K562 (cell line): ENCODE data around the gene IP6K3. TPM values are rescaled to one million over a fixed set of nuclear protein-coding genes. Genes with fewer than 3 reads are reported as not detected.

Experiments
- ATAC-seq: fragments of 200-7000 bp; cut with Tn5 transposase; 3 replicates; pipeline ENCODE4 v1.9.1; 2020; ENCODE audit warnings: moderate library complexity
- BruUV-seq: library from RNA; stranded (reverse); fragments of 400-500 nt; replicated peaks from 2 replicates; lab custom pipeline; 2021; lab: Mats Ljungman, UMichigan
- CTCF ChIA-PET: fragments of 300-600 bp; formaldehyde crosslinking; extraction: SDS; loops from one replicate; lab custom pipeline; 2021; ENCODE audit warnings: low intra/inter-chr PET ratio; lab: Yijun Ruan, JAX
- POLR2A ChIA-PET: fragments of 300-600, 350-650 bp; sonication (Branson Sonifier 250); formaldehyde crosslinking; extraction: SDS; loops from one replicate; lab custom pipeline; 2021; ENCODE audit warnings: antibody characterized with exemption, inconsistent platforms; lab: Yijun Ruan, JAX
- DNase-seq, 4 experiments: peaks; one replicate each; pipeline versions ENCODE4 v3.0.0 to v3.0.0-alpha.2; 2011 to 2018; ENCODE audit warnings: low spot score in 3 of 4, mixed read lengths in 3 of 4; ENCODE audit errors: extremely low read depth in 1 of 4
- FAIRE-seq: peaks from 2 replicates; lab custom pipeline; 2011; peaks lifted over from hg19 to GRCh38; lab: Jason Lieb, UNC
- H2AFZ ChIP-seq: 2 replicates; pipeline ENCODE4 v1.6.0; 2011; ENCODE audit warnings: low read depth, low read length, control low read depth, inconsistent platforms
- H3K27ac ChIP-seq: fragments of 200-600 bp; 3 replicates; pipeline ENCODE4 v1.8.0; 2011; ENCODE audit warnings: low read depth, mild to moderate bottlenecking, control low read depth, inconsistent platforms, low read length, moderate library complexity, mixed read lengths; ENCODE audit errors: extremely low read depth
- H3K27me3 ChIP-seq, 2 experiments: fragments of 300-600 bp in 1 of 2; 2 replicates in 1 of 2; 3 replicates in 1 of 2; pipeline versions ENCODE4 v1.6.0 to v1.8.0; 2011; ENCODE audit warnings: inconsistent platforms in 2 of 2, low read length in 2 of 2, mild to moderate bottlenecking in 1 of 2, mixed read lengths in 1 of 2, moderate library complexity in 1 of 2; ENCODE audit not compliant: control insufficient read depth in 2 of 2, insufficient read depth in 2 of 2
- H3K36me3 ChIP-seq: fragments of 300-600 bp; 3 replicates; pipeline ENCODE4 v1.8.0; 2011; ENCODE audit warnings: mild to moderate bottlenecking, low read length, inconsistent platforms; ENCODE audit not compliant: control insufficient read depth, insufficient read depth
- H3K4me1 ChIP-seq, 2 experiments: fragments of 200-600 bp in 1 of 2; replicated peaks in 1 of 2; 2 replicates in 1 of 2; 3 replicates in 1 of 2; pipeline versions ENCODE4 v1.5.1 to v1.8.0; 2011; ENCODE audit warnings: inconsistent platforms in 2 of 2, low read length in 2 of 2, mild to moderate bottlenecking in 1 of 2, mixed read lengths in 1 of 2, moderate library complexity in 1 of 2; ENCODE audit not compliant: control insufficient read depth in 2 of 2, insufficient read depth in 2 of 2
- H3K4me2 ChIP-seq: 2 replicates; pipeline ENCODE4 v1.6.1; 2011; ENCODE audit warnings: low read length, control low read depth, inconsistent platforms, mixed read lengths; ENCODE audit not compliant: insufficient read depth
- H3K4me3 ChIP-seq: fragments of 200-600 bp; sonication (generic), shearing (Covaris generic); 2 replicates; pipeline ENCODE4 v1.5.1; 2016; ENCODE audit warnings: control low read depth, inconsistent platforms
- H3K79me2 ChIP-seq: fragments of 200-600 bp; 3 replicates; pipeline ENCODE4 v1.8.0; 2011; ENCODE audit warnings: low read length, inconsistent platforms; ENCODE audit not compliant: control insufficient read depth, insufficient read depth
- H3K9ac ChIP-seq, 2 experiments: 2 replicates each; pipeline versions ENCODE4 v1.6.0 to v1.6.1; 2011; ENCODE audit warnings: low read depth in 2 of 2, low read length in 2 of 2, control low read depth in 1 of 2, inconsistent platforms in 1 of 2, mild to moderate bottlenecking in 1 of 2, mixed read lengths in 1 of 2; ENCODE audit not compliant: insufficient read depth in 1 of 2
- H3K9me1 ChIP-seq: one replicate; pipeline ENCODE4 v1.6.0; 2011; ENCODE audit warnings: inconsistent platforms, mild to moderate bottlenecking, low read length, moderate library complexity; ENCODE audit not compliant: control insufficient read depth, insufficient read depth
- H3K9me3 ChIP-seq: replicated peaks from 2 replicates; pipeline ENCODE4 v1.5.1; 2011; ENCODE audit warnings: low read depth, low read length, inconsistent platforms; ENCODE audit not compliant: control insufficient read depth, insufficient read depth
- H4K20me1 ChIP-seq: replicated peaks from 2 replicates; pipeline ENCODE4 v1.6.1; 2011; ENCODE audit warnings: low read length, inconsistent platforms, mixed read lengths; ENCODE audit not compliant: control insufficient read depth, insufficient read depth
- ATF7 ChIP-seq: fragments of 450-650 bp; IDR thresholded peaks from 2 replicates; pipeline ENCODE4 v1.7.1; 2014; ENCODE audit warnings: mild to moderate bottlenecking, moderate library complexity
- CTBP1 ChIP-seq: fragments of 450-650 bp; IDR thresholded peaks from 2 replicates; pipeline ENCODE4 v1.6.1; 2016; ENCODE audit warnings: borderline replicate concordance
- E4F1 ChIP-seq: fragments of 250-450 bp; sonication (Bioruptor Pico); IDR thresholded peaks from 2 replicates; pipeline ENCODE4 v1.5.0; 2021; ENCODE audit warnings: mild to moderate bottlenecking, borderline replicate concordance
- ESRRA ChIP-seq: fragments of 450-650 bp; IDR thresholded peaks from 2 replicates; pipeline ENCODE4 v1.6.1; 2014; ENCODE audit warnings: low read depth, mild to moderate bottlenecking, moderate library complexity, borderline replicate concordance
- HIVEP1 ChIP-seq: fragments of 250-450 bp; sonication (Bioruptor Pico); IDR thresholded peaks from 2 replicates; pipeline ENCODE4 v1.4.0; 2020; ENCODE audit warnings: mild to moderate bottlenecking
- JUN ChIP-seq, 2 experiments: sonication (generic) in 1 of 2; formaldehyde crosslinking in 1 of 2; IDR thresholded peaks; 2 replicates each; pipeline versions ENCODE4 v1.6.1 to v1.8.0; 2012 to 2022; ENCODE audit warnings: borderline replicate concordance in 2 of 2, mild to moderate bottlenecking in 2 of 2, improper control_type of control experiment in 1 of 2, low read depth in 1 of 2, low read length in 1 of 2, missing genetic modification reagents in 1 of 2
- MAZ ChIP-seq, 2 experiments: fragments of 450-650 bp in 1 of 2; sonication (generic) in 1 of 2; formaldehyde crosslinking; IDR thresholded peaks in 1 of 2; conservative IDR thresholded peaks in 1 of 2; 2 replicates each; pipeline versions ENCODE4 v1.4.0 to v1.5.0; 2020; ENCODE audit warnings: mild to moderate bottlenecking in 1 of 2, missing genetic modification reagents in 1 of 2
- RAD21 ChIP-seq, 2 experiments: fragments of 250-450 bp in 1 of 2; fragments of 450-650 bp in 1 of 2; sonication (Bioruptor Pico) in 1 of 2; formaldehyde crosslinking in 1 of 2; IDR thresholded peaks in 1 of 2; conservative IDR thresholded peaks in 1 of 2; 2 replicates each; pipeline versions ENCODE4 v1.4.0 to v1.8.0; 2020 to 2022; ENCODE audit warnings: mild to moderate bottlenecking in 2 of 2, moderate library complexity in 1 of 2
- RHOXF2B ChIP-seq: fragments of 250-450 bp; sonication (Bioruptor Pico); conservative IDR thresholded peaks from 2 replicates; pipeline ENCODE4 v1.5.1; 2021
- SIN3A ChIP-seq, 2 experiments: fragments of 150-350 bp in 1 of 2; IDR thresholded peaks; 2 replicates each; pipeline ENCODE4 v1.6.1; 2011 to 2016; ENCODE audit warnings: borderline replicate concordance in 2 of 2, low read depth in 2 of 2, low read length in 2 of 2, mild to moderate bottlenecking in 2 of 2, moderate library complexity in 2 of 2; ENCODE audit not compliant: control insufficient read depth in 1 of 2
- XRCC5 ChIP-seq: fragments of 200-400 bp; formaldehyde crosslinking; IDR thresholded peaks from 2 replicates; pipeline ENCODE4 v1.6.1; 2017; ENCODE audit warnings: low read depth, mild to moderate bottlenecking, low read length
- ZNF224 ChIP-seq: sonication (generic); formaldehyde crosslinking; IDR thresholded peaks from 2 replicates; pipeline ENCODE4 v1.8.0; 2022; ENCODE audit warnings: mild to moderate bottlenecking, missing genetic modification reagents
- ZNF449 ChIP-seq: fragments of 250-450 bp; sonication (Bioruptor Pico); IDR thresholded peaks from 2 replicates; pipeline ENCODE4 v1.8.0; 2022; ENCODE audit warnings: moderate library complexity, mild to moderate bottlenecking, inconsistent platforms
- WGBS: fragments of 100-300 bp; shearing (Covaris generic); methylation state at CpG from one replicate; pipeline ENCODE4 v1.1.6; 2016; ENCODE audit warnings: low coverage, mixed read lengths; ENCODE audit not compliant: insufficient coverage; ENCODE audit errors: missing lambda C conversion rate; 5-methylcytosine and 5-hydroxymethylcytosine counted together
- in situ Hi-C: fragments of 300-500 bp; cut with MboI; formaldehyde crosslinking; loops from 4 replicates; pipeline ENCODE4 v1.15.0; 2018; ENCODE audit warnings: inconsistent platforms, mixed read lengths
- intact Hi-C: fragments of 100-400 bp; cut with micrococcal nuclease; formaldehyde crosslinking; loops from 2 replicates; pipeline ENCODE4 v1.14.2; 2022
- polyA plus RNA-seq, 8 experiments: library from polyadenylated mRNA; depleted of rRNA in 4 of 8; stranded (reverse) in 5 of 8; unstranded in 3 of 8; fragments of >200 nt; fragmentation: Nextera tagmentation in 2 of 8; fragmentation: Illumina TruSeq in 1 of 8; extraction: Ambion mirVana in 2 of 8; extraction: Trizol in 1 of 8; gene quantifications; 2 replicates each; pipeline versions ENCODE4 v1.2.1 to v1.2.3, GENCODE V29; 2011 to 2014; ENCODE audit warnings: inconsistent platforms in 1 of 8, missing spikeins in 1 of 8
- total RNA-seq, 7 experiments: library from RNA; depleted of rRNA in 6 of 7; stranded (reverse); fragments of >200 nt in 6 of 7; fragmentation: Illumina TruSeq in 2 of 7; extraction: Trizol in 2 of 7; gene quantifications; 2 replicates each; pipeline versions ENCODE4 v1.2.1 to v1.2.3, GENCODE V29; 2011 to 2021; ENCODE audit warnings: low replicate concordance in 1 of 7
- TF ChIP-seq, protein P1 (sequence below): sonication (generic); formaldehyde crosslinking; IDR thresholded peaks from 2 replicates; pipeline ENCODE4 v1.8.0; 2022; ENCODE audit warnings: missing genetic modification reagents, mild to moderate bottlenecking, moderate library complexity, borderline replicate concordance

The IP6K3 gene
- total and polyA plus RNA-seq, 9 of the 15 experiments (the other 6 are each of a cell fraction or from before 2014, with no cell fraction given) = not detected

DNA sequence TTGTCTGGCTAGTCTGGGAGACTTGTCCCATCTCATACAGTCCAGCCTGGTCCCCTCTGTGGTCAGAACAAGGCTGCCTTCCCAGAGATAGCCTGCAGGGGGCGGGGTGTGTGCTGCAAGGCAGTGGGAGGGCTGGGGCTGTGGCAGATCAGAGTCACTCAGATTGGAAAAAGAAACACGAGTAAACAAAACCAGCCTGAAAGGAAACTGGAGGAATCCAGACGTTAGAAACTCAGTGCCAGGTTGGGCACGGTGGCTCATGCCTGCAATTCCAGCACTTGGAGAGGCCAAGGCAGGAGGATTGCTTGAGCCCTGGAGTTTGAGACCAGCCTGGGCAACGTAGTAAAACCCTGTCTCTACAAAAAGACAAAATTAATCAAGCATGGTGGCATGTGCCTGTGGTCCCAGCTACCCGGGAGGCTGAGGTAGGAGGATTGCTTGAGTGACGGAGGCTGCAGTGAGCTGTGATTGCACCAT, 22.0 kb upstream of the IP6K3 start:
- H3K4me1 ChIP-seq = peaks cover 3 to 18% of the 10 kb centered on the region in 2 experiments; a peak in 3 of 5 replicates
- no peaks in the 10 kb centered on the region for H3K9me1 ChIP-seq
- H3K9ac ChIP-seq = no peak overlapping the region
- no TSS peak for BruUV-seq
- no peaks in the 10 kb centered on the region for H3K79me2 ChIP-seq
- no peak overlapping the region for H2AFZ ChIP-seq
- in situ Hi-C loops = no loop called here
- POLR2A ChIA-PET = interaction anchor here (4.8 kb wide), 1 partner anchor 13 kb away, joined by 36 read pairs; no protein-coding TSS in a partner anchor
- FAIRE-seq (peak; percentile 95), DNase-seq (peak; percentile 81 to 89 (median 86)), ATAC-seq (peak; percentile 85)
- no peak overlapping the region for H3K4me2 ChIP-seq
- CTCF ChIA-PET = interaction anchor here (1.1 to 2.2 kb wide), 3 partner anchors 259 to 1473 kb away, joined by 4 to 13 read pairs (median 10); no protein-coding TSS in a partner anchor
- no peak overlapping the region for H3K4me3 ChIP-seq
- WGBS = 7% methylated on average over 7 of the region's 7 CpGs
- H3K9me3 ChIP-seq = no peaks in the 10 kb centered on the region
- no peak overlapping the region for H3K27ac ChIP-seq
- intact Hi-C loops = no loop called here
- peaks cover 34% of the 10 kb centered on the region for H4K20me1 ChIP-seq
- peaks cover 15% of the 10 kb centered on the region; the same call in 2 of the 3 replicates for H3K36me3 ChIP-seq
- H3K27me3 ChIP-seq = peaks cover 25 to 62% of the 10 kb centered on the region in 2 experiments
- TF ChIP-seq MAZ (CRISPR knock-in tag; conservative IDR thresholded peaks at IDR 0.05 in 1 of 2, IDR thresholded peaks at IDR 0.05 in 1 of 2) (peak in 1 of 2 experiments; percentile 57; a peak in 2 of 4 replicates), JUN (IDR thresholded peaks at IDR 0.05; ENCODE audit: borderline replicate concordance, low read depth, low read length) (0 out of 2 replicates have a peak, but pooled peaks have one; percentile 21), JUN (CRISPR knock-in tag; IDR thresholded peaks at IDR 0.05; ENCODE audit: borderline replicate concordance) (no peak), XRCC5 (0 out of 2 replicates have a peak, but pooled peaks have one; percentile 30), HIVEP1 (CRISPR knock-in tag) (no peak), ATF7 (0 out of 2 replicates have a peak, but pooled peaks have one; percentile 11), E4F1 (CRISPR knock-in tag) (peak; percentile 19; the same call in 1 of the 2 replicates), ZNF224 (CRISPR knock-in tag) (no peak), RHOXF2B (no peak), ZNF449 (CRISPR knock-in tag) (no peak), SIN3A (IDR thresholded peaks at IDR 0.05; ENCODE audit: borderline replicate concordance in 2 of 2, control insufficient read depth in 1 of 2, low read depth in 2 of 2, low read length in 2 of 2) (no peak), ESRRA (peak; percentile 19; the same call in 1 of the 2 replicates), CTBP1 (peak; percentile 26; the same call in 1 of the 2 replicates), RAD21 (CRISPR knock-in tag; conservative IDR thresholded peaks at IDR 0.05 in 1 of 2, IDR thresholded peaks at IDR 0.05 in 1 of 2) (peak; percentile 56 to 79)
- TF ChIP-seq, protein P1, sequence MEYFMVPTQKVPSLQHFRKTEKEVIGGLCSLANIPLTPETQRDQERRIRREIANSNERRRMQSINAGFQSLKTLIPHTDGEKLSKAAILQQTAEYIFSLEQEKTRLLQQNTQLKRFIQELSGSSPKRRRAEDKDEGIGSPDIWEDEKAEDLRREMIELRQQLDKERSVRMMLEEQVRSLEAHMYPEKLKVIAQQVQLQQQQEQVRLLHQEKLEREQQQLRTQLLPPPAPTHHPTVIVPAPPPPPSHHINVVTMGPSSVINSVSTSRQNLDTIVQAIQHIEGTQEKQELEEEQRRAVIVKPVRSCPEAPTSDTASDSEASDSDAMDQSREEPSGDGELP (CRISPR knock-in tag) = 0 out of 2 replicates have a peak, but pooled peaks have one; percentile 22
